Right cardiac atrium (tissue), 5 donors: ENCODE measurements around the gene ZNF606. TPM values are rescaled to one million over a fixed set of nuclear protein-coding genes. Genes with fewer than 3 reads are reported as not detected.

Experiments
- ATAC-seq, 2 donors: fragments of 200-7000 bp; cut with Tn5 transposase; one replicate each; pipeline versions ENCODE4 v1.8.0 to v1.9.1; 2020; ENCODE audit warnings: moderate library complexity in 2 of 2, mild to moderate bottlenecking in 1 of 2
- DNase-seq, 3 donors: peaks; one replicate each; pipeline ENCODE4 v3.0.0-alpha.2; 2020
- H3K27ac ChIP-seq: one replicate; pipeline ENCODE4 v1.5.1; 2013; ENCODE audit warnings: mild to moderate bottlenecking, low read length, control low read depth, moderate library complexity
- H3K27me3 ChIP-seq: one replicate; pipeline ENCODE4 v1.6.1; 2013; ENCODE audit not compliant: control insufficient read depth, insufficient read depth
- H3K4me1 ChIP-seq: one replicate; pipeline ENCODE4 v1.6.1; 2013; ENCODE audit warnings: low read length; ENCODE audit not compliant: control insufficient read depth, insufficient read depth
- H3K4me3 ChIP-seq: one replicate; pipeline ENCODE4 v1.5.1; 2013; ENCODE audit warnings: low read length, control low read depth
- H3K9me3 ChIP-seq: one replicate; pipeline ENCODE4 v1.6.1; 2013; ENCODE audit warnings: low read length; ENCODE audit not compliant: control insufficient read depth
- WGBS: extraction: QIAGEN DNeasy Blood & Tissue Kit; methylation state at CpG from one replicate; pipeline ENCODE4 v1.1.7; 2013; 5-methylcytosine and 5-hydroxymethylcytosine counted together
- intact Hi-C, 4 donors: fragments of 100-400 bp; cut with DNase I; formaldehyde crosslinking; loops; one replicate each; pipeline versions ENCODE4 v1.11.0 to v1.14.0; 2022 to 2023
- polyA plus RNA-seq: library from polyadenylated mRNA; stranded (reverse); fragments of 200-250 nt; gene quantifications from one replicate; pipeline ENCODE4 v1.2.3, GENCODE V29; 2013
- total RNA-seq, 4 donors: library from RNA; stranded (reverse); fragmentation: NEBNext Ultra II Directional; extraction: Animal tissue kit (Norgen Biotek cat#: 25700); gene quantifications; one replicate each; pipeline ENCODE4 v1.2.1, GENCODE V29; 2021
- donor health status: healthy with polysubstance abuse.
- donor health status: DM: no; HTN: yes; CAD: no.
- donor health status: DM: no; HTN: no; CAD: no.
- donor health status: DM: no; HTN: yes; CAD: no; lungs with severe emphysema.
- donor health status: DM: yes; HTN: yes; CAD: no.

Gene ZNF606
- total and polyA plus RNA-seq, 5 donors = 10.2 to 16.8 (median 15.3) TPM

GRCh38 chr19:57964761-57965160 lies 37.9 kb downstream of the ZNF606 start:
- H3K9me3 ChIP-seq = peaks cover 13% of the 10 kb centered on the region
- ATAC-seq = no peak
- no peaks in the 10 kb centered on the region for H3K27me3 ChIP-seq
- H3K4me1 ChIP-seq = no peaks in the 10 kb centered on the region
- intact Hi-C loops = no loop called here
- no peak overlapping the region for H3K27ac ChIP-seq
- WGBS = 94% methylated on average over 8 of the region's 8 CpGs
- H3K4me3 ChIP-seq = no peak overlapping the region
- no peak for DNase-seq

GRCh38 chr19:57961785-57962184 lies 40.8 kb downstream of the ZNF606 start:
- ATAC-seq = no peak

GRCh38 chr19:57954996-57955395 lies 47.6 kb downstream of the ZNF606 start:
- H3K4me3 ChIP-seq = no peak overlapping the region
- H3K4me1 ChIP-seq = no peaks in the 10 kb centered on the region
- WGBS = 90% methylated on average over 4 of the region's 4 CpGs
- H3K27me3 ChIP-seq = no peaks in the 10 kb centered on the region
- DNase-seq (no peak), ATAC-seq (no peak)
- peaks cover 2% of the 10 kb centered on the region for H3K9me3 ChIP-seq
- H3K27ac ChIP-seq = no peak overlapping the region
- intact Hi-C loops = loop anchor here in 1 of 4 donors (5.0 kb wide), 1 partner anchor 32 kb away; no protein-coding TSS in a partner anchor

More at GRCh38 chr19:57961785-57962184, 40.8 kb downstream of the ZNF606 start:
- 87% methylated on average over 1 of the region's 1 CpG for WGBS
- Histone ChIP-seq H3K27me3 (no peaks in the 10 kb centered on the region), H3K27ac (no peak overlapping the region), H3K4me3 (no peak overlapping the region), H3K9me3 (peaks cover 7% of the 10 kb centered on the region), H3K4me1 (no peaks in the 10 kb centered on the region)
- intact Hi-C loops = no loop called here
- no peak for DNase-seq

GRCh38 chr19:57949702-57950101 lies 52.9 kb downstream of the ZNF606 start:
- H3K9me3 ChIP-seq = no peaks in the 10 kb centered on the region

DNA sequence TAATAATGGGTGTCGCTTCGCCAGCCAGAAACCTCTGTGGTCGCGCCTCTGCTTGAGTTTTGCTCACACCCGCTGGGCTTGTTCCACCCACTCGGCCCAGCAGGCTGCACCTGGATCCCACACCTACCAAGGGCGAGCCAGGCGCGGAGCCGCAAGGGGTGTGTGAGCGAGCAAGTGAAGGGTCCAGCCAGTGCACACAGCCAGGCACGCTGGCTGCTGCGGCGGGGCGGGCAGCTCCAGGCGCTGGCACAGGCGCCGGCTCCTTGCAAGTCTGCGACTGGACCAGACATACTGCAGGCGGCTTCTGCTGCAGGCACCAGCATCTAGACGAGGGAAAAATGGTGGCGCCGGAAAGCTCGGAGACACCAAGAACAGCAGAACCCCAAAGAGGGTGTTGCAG lies 53.3 kb downstream of the ZNF606 start:
- 93% methylated on average over 24 of the region's 24 CpGs for WGBS
- Histone ChIP-seq H3K4me1 (peaks cover 7% of the 10 kb centered on the region), H3K27me3 (no peaks in the 10 kb centered on the region), H3K9me3 (no peaks in the 10 kb centered on the region), H3K27ac (no peak overlapping the region), H3K4me3 (no peak overlapping the region)
- intact Hi-C loops = no loop called here
- DNase-seq (peak in 1 of 3 donors; percentile 38), ATAC-seq (no peak)

More at GRCh38 chr19:57949702-57950101, 52.9 kb downstream of the ZNF606 start:
- no peak for DNase-seq
- Histone ChIP-seq H3K27me3 (no peaks in the 10 kb centered on the region), H3K27ac (no peak overlapping the region), H3K4me3 (no peak overlapping the region), H3K4me1 (peaks cover 7% of the 10 kb centered on the region)
- intact Hi-C loops = loop anchor here in 1 of 4 donors (5.0 kb wide), 1 partner anchor 38 kb away; no protein-coding TSS in a partner anchor
- 91% methylated on average over 12 of the region's 12 CpGs for WGBS
- ATAC-seq = no peak

GRCh38 chr19:57947419-57948134 lies 55.0 kb downstream of the ZNF606 start, which contains the start of gene ZNF256:
Gene ZNF256, minus strand, starts transcription at chr19:57947706. Its CDS starts 232 bp downstream, at chr19:57947474.
- H3K4me3 ChIP-seq = peak within 1 kb of the TSS; percentile 83
- H3K27ac ChIP-seq = peak within 1 kb of the TSS; percentile 73
- 6% methylated on average over 54 of the region's 54 CpGs for WGBS
- intact Hi-C loops = no loop called here
- peaks cover 7% of the 10 kb centered on the region for H3K9me3 ChIP-seq
- no peaks in the 10 kb centered on the region for H3K27me3 ChIP-seq
- peak; percentile 97 to 98 (median 98) for DNase-seq
- peaks cover 7% of the 10 kb centered on the region for H3K4me1 ChIP-seq
- ATAC-seq = peak; percentile 99

DNA sequence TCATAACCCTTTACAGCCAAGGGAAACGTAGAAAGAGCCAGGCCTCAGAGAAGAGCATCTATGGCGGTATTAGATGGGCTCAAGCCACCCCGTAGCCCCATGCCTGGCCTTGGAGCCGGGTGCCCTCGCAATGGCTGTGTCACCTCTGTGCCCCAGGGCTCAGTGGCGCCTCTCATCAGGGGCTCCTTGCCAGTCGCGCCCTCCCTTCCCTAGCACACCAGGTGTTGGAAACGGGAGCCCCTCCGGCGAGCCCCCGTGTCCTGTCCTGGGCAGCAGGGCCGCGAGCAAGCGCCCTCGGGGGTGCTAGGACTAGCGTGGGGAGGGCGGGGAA lies 55.6 kb downstream of the ZNF606 start:
- Histone ChIP-seq H3K9me3 (peaks cover 12% of the 10 kb centered on the region), H3K27me3 (no peaks in the 10 kb centered on the region), H3K27ac (peak overlapping the region; percentile 73), H3K4me3 (peak overlapping the region; percentile 83), H3K4me1 (peaks cover 7% of the 10 kb centered on the region)
- peak in 1 of 3 donors; percentile 71 for DNase-seq
- ATAC-seq = peak in 1 of 2 donors; percentile 8
- intact Hi-C loops = no loop called here
- 1% methylated on average over 18 of the region's 18 CpGs for WGBS

- Histone ChIP-seq H3K4me1 (peaks cover 7% of the 10 kb centered on the region), H3K27me3 (no peaks in the 10 kb centered on the region), H3K9me3 (peaks cover 14% of the 10 kb centered on the region), H3K4me3 (peak overlapping the region; percentile 83), H3K27ac (no peak overlapping the region)
- ATAC-seq (no peak), DNase-seq (no peak)
- WGBS = 69% methylated on average over 2 of the region's 2 CpGs
- intact Hi-C loops = no loop called here
Observed at GRCh38 chr19:57946316-57946715, 56.3 kb downstream of the ZNF606 start.

- DNase-seq (no peak), ATAC-seq (no peak)
- peaks cover 3% of the 10 kb centered on the region for H3K4me1 ChIP-seq
- peaks cover 16% of the 10 kb centered on the region for H3K9me3 ChIP-seq
- H3K27me3 ChIP-seq = no peaks in the 10 kb centered on the region
- intact Hi-C loops = no loop called here
- no peak overlapping the region for H3K4me3 ChIP-seq
- WGBS = 98% methylated on average over 3 of the region's 3 CpGs
- no peak overlapping the region for H3K27ac ChIP-seq
Observed at GRCh38 chr19:57941593-57941992, 61.0 kb downstream of the ZNF606 start.

DNA sequence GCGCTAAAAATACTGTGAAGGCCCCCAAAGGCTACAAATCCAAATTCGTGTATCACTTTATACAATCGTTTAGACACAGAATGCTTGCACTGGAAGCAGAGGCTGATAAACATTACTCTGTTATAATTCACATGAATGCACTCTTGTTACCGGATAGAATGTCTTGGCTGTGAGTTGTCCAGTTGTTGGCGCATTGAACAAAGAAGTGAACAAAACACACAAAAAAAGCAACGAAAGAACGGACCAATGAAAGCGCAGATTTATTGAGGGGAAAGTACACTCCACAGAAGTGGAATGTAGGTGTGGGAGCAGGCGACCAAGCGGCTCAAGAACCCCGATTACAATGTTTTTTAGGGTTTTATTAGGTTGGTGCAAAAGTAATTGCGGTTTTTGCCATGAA lies 66.9 kb downstream of the ZNF606 start:
- Histone ChIP-seq H3K27me3 (no peaks in the 10 kb centered on the region), H3K27ac (no peak overlapping the region), H3K9me3 (no peaks in the 10 kb centered on the region), H3K4me1 (no peaks in the 10 kb centered on the region), H3K4me3 (no peak overlapping the region)
- no peak for DNase-seq
- ATAC-seq = no peak
- intact Hi-C loops = no loop called here
- WGBS = 84% methylated on average over 12 of the region's 12 CpGs

GRCh38 chr19:57934820-57935665 lies 67.6 kb downstream of the ZNF606 start, which contains the start of gene ZNF418:
Gene ZNF418, minus strand, starts transcription at chr19:57935402. Its CDS starts 1,580 bp downstream, at chr19:57933822.
- Histone ChIP-seq H3K4me3 (peak within 1 kb of the TSS; percentile 89), H3K27ac (peak within 1 kb of the TSS; percentile 40), H3K9me3 (no peaks in the 10 kb centered on the region), H3K27me3 (no peaks in the 10 kb centered on the region), H3K4me1 (no peaks in the 10 kb centered on the region)
- ATAC-seq (peak; percentile 98), DNase-seq (peak; percentile 66 to 77 (median 71))
- intact Hi-C loops = no loop called here
- 2% methylated on average over 54 of the region's 54 CpGs for WGBS
